Superior temporal gyrus (tissue), 1 donor: Measurements from ENCODE around the gene ANO2.
"Not testable (repeated sequence)": the region's sequence is repeated elsewhere in the genome, so short reads cannot be mapped to it uniquely, and the experiment has no call there.

ENCODE experiments used
- DNase-seq: peaks from one replicate; pipeline ENCODE4 v3.0.0-alpha.2; 2016; ENCODE audit errors: extremely low spot score

Gene ANO2

DNA sequence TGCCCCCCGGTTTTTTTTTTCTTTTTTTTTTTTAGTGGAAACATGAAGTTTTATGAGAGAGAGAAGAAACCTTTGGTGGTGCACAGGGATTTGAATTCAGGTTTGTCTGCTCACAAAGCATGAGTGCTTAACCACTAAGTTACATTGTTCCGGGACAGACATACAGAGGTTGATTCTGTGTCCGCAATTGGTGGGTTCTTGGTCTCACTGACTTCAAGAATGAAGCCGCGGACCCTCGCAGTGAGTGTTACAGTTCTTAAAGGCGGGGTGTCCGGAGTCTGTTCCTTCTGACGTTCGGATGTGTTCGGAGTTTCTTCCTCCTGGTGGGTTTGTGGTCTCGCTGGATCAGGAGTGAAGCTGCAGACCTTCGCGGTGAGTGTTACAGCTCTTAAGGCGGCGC is 57.2 kb downstream of the ANO2 start:
- not testable (repeated sequence) for DNase-seq

DNA sequence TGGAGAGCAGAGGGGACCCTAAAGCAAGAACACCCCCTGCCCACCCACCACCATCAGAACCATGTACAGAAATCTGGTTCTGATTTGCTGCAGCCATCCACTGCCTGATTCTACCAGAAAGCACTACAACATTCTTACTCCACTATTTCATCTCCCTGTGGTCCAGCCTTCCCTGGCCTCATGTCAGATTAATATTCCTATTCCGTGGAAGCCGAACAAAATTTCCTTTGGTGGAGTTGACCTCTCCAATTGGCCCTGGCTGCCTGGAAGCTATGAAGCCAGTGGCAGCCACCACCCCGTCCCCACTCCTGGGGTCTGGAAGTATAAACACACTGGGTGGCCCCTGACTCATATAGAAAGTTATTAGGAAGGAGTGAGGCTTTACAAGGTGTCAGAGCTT is 60.2 kb downstream of the ANO2 start:
- DNase-seq = no peak

DNA sequence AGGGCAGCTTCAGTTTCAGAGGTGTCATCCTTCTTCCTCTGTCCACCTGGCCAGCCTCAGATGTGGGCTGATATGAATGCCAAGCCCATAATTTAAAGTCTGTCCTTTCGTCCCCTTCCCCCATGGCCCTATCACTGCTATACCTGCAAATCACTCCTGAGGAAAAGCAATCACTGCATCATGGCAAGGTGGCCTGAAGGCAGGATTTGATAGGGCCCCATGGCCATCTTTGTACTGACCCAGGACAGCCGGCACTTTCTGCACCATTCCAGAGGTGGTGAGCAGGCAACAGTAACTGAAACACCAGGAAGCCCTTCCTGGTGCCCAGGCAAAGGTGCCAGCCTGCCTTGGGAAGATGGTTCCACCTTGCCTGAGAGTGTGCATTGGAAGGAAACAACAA is 60.8 kb downstream of the ANO2 start:
- DNase-seq = no peak

DNA sequence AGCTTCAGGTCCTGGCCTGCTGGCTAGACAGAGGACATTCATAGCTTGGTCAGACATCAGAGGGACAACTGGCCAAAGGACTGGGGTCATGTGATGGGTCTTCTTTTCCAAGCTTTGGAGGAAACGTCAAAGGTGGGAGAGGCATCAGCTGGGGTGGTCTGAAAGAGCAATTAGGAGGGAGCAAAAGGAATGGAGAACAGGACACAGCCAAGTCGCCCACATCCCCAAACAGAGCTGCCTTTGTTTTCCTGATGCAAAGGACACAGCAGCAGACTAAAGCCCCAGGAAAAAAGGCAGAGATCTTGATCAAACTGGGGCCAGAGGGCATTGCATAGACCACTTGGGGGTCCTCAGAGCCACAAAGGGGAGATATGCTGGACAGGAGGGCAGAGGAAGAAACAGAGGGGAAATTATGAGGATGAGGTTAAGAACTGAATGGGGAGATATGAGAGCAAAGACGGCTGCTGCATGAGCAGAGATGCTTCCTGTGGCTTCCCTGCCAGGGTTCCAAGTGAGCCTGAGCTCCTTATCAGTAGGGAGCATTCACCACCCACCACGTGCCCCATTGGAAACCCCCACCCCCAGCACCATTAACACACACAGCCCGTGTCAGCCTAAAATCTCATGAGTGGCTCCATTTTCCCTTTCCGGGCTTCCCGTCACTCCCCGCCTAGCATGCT is 62.4 kb downstream of the ANO2 start:
- no peak for DNase-seq

DNA sequence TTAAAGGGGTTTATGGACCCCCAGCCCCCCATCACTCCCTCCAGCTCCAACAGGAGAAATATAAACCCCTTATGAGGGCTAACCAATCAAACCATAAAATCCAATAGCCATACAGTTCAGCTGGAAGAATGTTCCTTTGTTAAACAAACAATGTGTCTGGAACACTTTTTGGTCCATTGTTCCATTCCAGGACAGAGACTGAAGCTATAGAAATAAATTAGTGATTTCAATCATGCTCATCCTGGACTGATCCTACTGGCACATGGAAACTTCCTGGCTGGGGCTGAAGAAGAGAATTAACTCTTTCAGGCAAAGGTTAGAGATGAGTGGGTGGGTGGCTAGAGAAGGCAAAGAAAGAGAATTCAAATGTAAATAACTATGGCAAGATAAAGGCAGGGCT is 63.4 kb downstream of the ANO2 start:
- DNase-seq = no peak

DNA sequence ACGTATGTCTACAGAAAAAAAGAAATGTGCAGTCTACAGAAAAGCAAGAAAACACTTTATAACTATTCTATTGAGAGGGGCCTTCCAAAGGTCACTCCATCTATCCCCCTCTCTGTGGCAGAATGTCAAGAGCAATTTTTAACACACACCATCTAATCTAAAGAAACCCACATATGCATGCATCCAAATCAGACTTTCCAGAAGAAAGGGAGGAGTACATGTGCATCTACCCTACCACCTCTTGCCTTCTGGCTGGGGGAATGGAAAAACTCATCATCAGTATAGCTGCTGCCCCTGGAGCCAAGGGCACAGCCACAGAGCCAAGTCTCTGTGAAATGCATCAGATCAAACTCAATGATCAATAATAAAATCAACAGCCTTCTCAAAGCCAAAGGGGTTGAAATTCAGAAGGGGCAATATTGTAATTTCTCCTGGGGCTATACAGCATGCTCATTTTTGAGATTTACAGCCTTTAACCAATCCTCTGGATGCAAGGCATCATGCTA is 63.9 kb downstream of the ANO2 start:
- DNase-seq = no peak

DNA sequence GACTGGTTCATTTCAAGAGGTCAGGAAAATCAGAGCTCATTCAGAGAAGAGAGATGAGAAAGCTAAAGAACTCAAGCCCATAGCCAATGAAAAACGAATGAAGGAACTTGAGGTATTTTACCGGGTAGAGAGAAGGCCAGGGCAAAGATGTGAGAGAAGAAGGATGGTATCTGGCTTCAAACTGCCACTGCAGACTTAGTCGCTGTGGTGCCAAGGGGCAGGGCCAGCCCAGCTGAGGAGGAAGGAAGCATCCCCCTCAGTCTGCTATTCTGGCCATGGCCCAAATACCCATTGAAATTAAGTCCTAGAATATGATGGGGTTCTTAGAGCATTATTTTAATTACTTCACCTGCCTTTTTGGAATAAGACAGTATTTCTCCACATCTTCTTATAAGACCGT is 69.2 kb downstream of the ANO2 start:
- no peak for DNase-seq

DNA sequence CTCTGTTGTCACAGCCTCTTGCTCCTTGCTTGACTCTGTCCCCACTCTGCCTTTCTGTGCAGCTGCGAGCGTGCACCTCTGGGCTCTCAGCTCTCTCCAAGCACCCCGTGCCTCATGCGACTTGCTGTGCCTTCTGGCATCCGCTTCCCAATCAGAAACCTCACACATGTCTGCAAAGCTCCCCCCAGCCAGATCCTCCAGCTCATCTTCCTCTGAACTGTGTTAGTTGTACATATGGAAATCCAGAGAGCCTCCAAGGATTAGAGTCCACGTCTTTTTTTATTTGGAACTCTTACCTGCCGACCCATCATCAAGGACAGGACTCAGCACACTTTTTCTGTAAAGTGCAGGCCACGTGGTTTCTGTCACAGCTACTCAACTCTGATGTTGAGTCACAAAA is 70.5 kb downstream of the ANO2 start:
- DNase-seq = no peak

DNA sequence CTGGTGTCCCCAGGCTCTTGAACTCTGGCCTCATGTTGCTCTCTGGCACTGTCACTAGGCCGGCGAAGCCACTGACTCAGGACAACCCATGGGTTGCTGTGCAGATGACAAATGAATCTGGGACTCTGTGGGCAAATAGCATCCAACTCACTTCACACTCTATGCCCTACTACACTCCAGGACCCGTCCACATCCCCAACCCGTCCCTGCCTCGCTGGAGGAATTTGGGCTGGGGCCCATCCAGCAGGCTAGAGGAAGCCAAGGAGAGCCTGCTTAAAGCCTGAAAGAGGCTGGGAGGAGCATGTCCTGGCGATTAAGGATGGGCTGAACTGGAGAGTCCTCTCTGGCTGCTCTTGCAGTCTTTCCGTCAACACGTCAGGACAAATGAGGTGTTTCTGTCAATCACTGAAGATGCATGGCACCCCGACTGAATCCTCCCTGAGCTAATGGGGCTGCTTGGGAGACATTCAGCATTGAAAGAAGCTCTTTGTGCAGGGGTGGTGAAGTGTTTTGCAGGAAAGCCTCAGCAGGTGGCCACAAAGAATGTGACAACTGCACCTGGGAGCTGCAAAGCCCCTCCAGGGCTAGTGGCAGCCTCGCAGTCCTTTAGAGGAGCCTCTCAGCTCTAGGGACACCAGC is 71.7 kb downstream of the ANO2 start:
- DNase-seq = no peak

DNA sequence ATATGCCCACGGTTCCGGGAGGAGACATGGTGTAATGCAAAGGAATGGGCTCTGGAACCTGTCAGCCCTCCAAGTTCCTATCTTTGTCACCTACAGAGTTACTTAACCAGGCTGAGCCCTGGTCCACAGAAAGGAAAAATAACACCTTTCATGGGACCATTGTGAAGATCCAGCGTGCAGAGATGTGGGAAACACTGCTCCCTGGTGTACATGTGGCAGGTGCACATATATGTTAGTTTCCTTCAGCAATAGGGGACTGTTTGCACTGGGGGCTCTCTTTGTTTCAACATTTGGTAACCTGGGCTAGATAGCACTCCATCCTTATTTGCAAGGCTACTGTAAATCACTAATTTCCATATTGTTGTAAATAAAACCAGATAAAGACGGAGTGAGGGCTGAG is 72.3 kb downstream of the ANO2 start:
- DNase-seq = no peak

DNA sequence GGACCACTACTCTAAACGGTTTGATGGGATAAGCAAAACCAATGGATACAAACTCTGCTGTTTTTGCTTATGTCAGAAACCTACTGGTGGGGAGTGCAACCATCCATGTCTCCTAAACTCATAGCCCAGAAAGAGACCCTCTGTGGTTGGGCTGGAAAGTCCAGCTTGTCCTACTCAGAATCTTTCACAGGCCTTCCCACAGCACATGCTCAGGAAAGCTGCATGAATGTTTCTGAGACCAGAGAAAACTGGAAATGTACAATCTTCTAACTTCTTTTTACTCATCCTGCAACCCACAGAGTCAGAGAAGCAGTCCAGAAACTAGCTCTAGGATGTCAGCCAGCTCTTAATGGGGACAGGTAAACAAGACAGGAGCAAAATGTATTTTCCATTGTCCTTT is 73.3 kb downstream of the ANO2 start:
- DNase-seq = no peak

DNA sequence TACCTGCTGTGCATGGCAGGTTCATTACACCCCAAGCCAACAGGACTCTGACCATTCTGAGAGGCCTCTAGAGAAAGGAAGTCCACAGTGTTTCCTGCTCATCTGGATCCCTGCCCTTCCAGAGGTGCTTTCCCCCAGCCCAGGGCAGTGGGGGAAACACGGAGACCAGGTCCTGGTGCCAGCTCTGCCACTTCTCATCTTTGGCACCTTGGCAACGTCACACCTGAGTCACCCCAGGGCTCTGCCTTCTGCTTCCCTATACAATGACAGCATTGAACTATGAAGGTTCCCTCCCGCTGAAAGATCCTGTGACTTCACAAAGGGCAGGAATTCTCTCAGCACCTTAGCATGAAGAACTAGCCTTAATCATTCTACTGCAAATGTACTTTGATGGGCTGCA is 74.9 kb downstream of the ANO2 start:
- no peak for DNase-seq

DNA sequence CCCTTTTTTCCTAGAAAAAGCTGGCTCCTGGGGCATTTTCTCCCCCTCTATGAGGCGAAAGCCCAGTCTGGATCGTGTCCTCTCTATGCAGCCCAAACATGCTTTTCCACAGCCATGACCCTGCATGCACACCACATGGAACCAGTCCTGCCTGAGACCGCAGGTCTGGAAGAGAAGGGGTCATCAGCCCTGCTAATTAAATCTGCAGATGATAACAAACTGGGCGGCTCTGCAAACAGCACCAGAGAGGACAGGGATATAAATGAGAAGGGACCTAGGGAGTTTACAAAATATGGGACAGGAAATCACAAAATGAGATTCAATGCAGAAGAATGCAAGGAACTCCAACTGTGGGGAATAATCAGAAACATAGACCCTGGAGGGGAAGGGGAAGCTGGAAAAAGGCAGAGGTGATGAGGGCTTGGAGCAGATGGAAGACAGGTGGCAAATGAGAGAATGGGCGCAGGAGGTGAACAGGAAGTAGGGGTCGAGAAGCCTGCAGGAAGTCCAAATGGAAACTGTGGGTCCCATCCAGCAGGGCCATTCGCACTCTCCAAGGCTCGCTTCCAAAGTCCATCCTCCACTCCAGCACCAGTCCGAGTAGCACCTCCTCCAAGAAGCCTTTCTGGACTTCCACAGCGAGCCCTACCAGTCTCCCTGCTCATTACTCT is 76.3 kb downstream of the ANO2 start:
- DNase-seq = no peak

DNA sequence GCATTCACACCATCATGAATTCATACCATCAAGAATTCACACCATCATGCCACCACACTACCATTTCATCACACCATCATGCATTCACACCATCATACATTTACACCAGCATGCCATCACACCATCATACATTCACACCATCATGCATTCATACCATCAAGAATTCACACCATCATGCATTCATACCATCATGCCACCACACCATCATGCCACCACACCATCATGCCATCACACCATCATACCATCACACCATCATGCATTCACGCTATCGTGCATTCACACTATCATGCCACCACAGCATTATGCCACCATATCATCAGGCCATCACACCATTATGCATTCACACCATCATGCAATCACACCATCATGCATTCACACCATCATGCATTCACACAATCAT is 79.7 kb downstream of the ANO2 start:
- DNase-seq = no peak

DNA sequence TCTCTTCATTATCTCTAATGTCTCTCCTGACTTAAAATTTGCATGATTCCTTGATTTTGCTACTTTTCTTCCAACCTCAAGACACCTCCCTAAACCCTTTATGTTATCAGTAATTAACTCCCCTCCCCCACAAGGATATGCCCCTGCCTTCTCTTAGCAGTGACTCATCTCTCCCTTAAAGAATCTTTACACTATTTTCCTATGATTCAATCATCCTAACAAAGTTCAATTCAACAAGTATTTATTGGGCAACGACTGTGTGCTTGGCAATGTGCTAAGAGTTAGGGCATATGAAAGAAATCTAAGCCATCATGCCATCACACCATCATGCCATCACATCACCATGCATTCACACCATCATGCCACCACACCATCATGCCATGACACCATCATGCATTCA is 80.1 kb downstream of the ANO2 start:
- no peak for DNase-seq

DNA sequence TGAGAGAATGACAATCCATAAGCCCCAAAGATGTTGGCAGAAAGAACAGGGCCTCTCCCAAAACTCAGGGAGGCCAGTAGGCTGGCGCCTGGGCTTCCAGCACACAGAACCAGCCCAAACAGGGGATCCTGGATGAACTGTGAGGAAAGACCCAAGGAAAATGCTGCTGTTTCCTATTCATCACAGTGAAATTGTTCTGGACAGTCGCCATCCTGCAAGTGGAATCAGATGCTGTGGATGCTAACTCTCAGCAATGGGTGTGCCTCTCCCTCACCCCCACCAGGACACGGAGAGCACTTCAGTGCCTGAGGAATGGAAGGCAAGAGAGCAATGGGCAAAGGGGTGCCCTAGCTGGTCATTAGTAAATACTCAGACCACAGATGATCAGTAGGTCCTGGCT is 80.8 kb downstream of the ANO2 start:
- DNase-seq = no peak

DNA sequence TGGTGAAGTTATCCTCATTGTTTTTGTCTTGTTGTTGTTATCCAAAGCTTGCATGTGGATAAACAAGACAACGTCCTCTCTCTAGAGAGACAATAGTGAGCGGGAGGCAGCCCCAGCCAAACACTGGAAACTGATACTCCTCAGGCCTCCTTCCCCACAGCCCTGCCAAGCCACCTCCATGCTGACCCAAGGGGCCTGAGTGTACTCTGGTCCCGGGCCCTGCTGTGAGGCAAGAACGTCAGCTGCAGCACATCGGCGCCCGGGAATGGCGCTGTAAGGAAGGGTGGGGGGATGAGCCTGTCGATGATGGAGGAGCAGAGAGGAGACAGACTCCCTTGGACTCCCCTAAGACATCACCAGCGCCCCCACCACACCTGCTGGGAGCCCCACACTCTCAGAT is 83.6 kb downstream of the ANO2 start:
- no peak for DNase-seq

DNA sequence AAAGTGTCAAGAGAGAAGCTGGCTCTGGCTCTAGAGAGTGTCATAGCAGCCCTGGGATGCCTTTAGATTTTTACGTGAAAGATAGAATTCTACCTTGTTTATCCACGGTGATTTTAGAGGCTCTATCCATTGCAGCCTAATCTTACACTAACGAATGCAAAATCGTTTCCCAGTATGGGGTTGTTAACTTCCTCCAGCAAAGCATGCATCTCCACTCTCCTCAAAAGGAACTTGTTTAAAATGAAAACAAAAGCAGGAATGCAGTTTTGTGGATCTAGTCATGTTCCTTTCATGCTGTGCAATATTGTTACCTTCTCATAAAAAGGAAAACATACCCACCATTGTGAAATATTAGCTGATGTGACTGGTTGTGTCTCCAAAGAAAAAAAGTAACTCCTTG is 88.4 kb downstream of the ANO2 start:
- DNase-seq = no peak

DNA sequence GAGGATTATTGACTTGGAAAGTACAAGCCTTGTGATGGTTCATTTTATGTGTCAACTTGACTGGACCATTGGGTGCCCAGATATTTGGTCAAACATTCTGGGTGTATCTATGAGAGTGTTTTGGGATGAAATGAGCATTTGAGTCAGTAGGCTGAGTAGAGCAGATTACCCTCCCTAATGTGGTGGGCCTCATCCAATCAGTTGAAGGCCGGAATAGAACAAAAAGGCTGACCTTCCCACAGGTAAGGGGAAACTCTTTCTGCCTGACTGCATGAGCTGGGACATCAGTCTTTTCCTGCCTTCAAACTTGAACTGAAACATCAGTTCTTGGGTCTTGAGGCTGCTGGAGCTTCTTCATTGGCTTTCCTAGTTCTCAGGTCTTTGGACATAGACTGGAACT is 98.1 kb downstream of the ANO2 start:
- DNase-seq = no peak

DNA sequence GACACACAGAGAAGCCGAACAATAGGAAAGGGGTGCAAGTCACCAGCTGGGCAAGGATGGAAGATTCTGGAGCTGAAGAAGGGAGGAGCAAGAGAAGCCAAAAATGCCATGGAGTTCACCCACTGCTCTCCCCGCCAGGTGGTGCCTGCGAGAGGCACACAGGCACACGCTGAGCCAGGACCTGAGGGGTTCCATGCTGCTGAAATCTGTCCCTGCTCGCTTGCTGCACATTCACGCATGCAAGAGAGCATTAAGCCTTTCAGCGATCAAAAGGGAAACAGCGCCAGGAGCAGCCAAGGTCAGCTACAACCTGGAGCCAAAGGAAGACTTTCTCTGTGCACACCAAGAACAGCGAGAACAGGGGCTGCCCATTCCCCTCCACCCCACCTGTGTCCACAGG is 104.1 kb downstream of the ANO2 start:
- no peak for DNase-seq

DNA sequence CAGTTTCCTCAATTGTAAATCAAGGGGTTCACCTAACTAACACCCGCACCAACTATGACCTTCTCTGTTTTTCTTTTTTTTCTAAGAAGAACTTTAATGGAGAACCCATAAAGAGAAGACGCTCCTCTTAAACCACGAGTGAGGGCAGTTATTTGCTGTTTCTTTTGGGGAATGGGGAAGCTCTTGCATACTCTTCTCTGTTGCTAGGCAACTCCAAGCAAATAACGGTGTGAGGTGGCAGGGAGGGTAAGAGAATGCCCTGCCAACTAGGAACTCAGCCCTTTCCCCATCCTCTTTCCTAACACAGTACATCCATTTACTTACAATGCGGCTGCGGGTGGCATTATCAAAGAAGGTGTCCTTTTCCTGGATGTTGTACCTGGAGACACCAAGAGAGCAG is 114.9 kb downstream of the ANO2 start:
- DNase-seq = no peak

DNA sequence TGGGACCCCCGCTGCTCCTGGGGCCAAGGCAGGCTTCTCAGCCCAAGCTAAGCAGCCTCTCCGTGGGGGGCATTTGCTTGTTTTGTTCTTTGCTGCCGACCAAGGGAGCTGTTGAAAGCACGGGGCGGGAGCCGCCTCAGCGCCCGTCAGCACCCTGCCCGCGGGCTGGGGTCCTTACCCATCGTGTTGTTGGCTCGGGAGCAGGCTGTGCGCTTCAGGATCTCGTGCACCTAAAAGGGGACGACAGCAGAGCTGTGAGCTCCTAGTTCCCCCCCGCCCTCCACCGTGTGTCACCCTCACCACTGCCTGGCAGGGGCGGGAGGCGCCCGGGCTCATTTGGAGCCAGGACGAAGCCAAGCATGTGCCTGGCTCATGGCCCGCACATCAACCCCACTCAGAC is 117.5 kb downstream of the ANO2 start:
- no peak for DNase-seq

DNA sequence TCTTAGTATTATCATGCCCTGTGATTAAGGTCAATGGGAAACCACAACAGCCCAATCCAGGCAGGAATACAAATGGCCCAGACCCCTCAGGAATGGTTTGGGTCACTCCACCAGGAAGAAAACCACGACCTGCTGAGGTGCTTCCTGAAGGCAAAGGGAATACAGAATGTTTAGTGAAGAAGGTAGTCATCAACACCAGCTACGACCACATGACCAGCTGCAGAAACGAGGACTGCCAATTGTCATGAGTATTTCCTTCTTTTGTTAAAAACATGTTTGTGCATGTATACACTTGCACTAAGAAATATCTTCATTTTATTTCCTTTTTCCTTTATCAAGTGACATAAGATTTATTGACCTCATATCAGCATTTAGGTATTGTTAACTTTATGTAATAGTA is 119.3 kb downstream of the ANO2 start:
- DNase-seq = not testable (repeated sequence)
